Activated T-helper 1 cell treated with anti-CD3 and anti-CD28 coated beads, Interleukin-12 subunit alpha, Interleukin-12 subunit beta, Interleukin-2, Interleukin-4 antibody, amounts not matched to agents 30 ng/mL and 10 ng/mL and 1 ng/mL, durations not matched to agents 14 hours and 24 hours and 36 hours (primary cell): ENCODE measurements around the gene ZNFX1. TPM values are rescaled to one million over a fixed set of nuclear protein-coding genes. Genes with fewer than 3 reads are reported as not detected.

Experiments
- DNase-seq: peaks from one replicate; pipeline ENCODE4 v3.0.0; 2021; ENCODE audit warnings: low spot score
- H3K27ac Mint-ChIP-seq: one replicate; pipeline ENCODE4 v1.8.0; 2021; ENCODE audit warnings: mild to moderate bottlenecking, mixed read lengths
- H3K27me3 Mint-ChIP-seq: one replicate; pipeline ENCODE4 v1.8.0; 2022; ENCODE audit warnings: mild to moderate bottlenecking, moderate library complexity, mixed read lengths; ENCODE audit not compliant: insufficient read depth
- H3K36me3 Mint-ChIP-seq: one replicate; pipeline ENCODE4 v1.8.0; 2021; ENCODE audit warnings: low read depth, mixed read lengths
- H3K4me1 Mint-ChIP-seq: one replicate; pipeline ENCODE4 v1.8.0; 2021; ENCODE audit warnings: low read depth, mixed read lengths
- H3K4me3 Mint-ChIP-seq: one replicate; pipeline ENCODE4 v1.8.0; 2021; ENCODE audit warnings: mild to moderate bottlenecking, moderate library complexity, mixed read lengths
- H3K9me3 Mint-ChIP-seq: one replicate; pipeline ENCODE4 v1.8.0; 2021; ENCODE audit warnings: mixed read lengths
- intact Hi-C: fragments of 100-400 bp; cut with micrococcal nuclease; formaldehyde crosslinking; loops from one replicate; pipeline ENCODE4 v1.15.1; 2024
- total RNA-seq: library from RNA; stranded (reverse); gene quantifications from 2 replicates; pipeline ENCODE4 v1.2.3, GENCODE V29; 2022

ZNFX1 gene
- total RNA-seq, 1 donor from 2014 or later, result 68.9 TPM

GRCh38 chr20:49288250-49288751, 10.4 kb upstream of the ZNFX1 start:
- Mint-ChIP-seq H3K27me3 (no peaks in the 10 kb centered on the region), H3K9me3 (peaks cover 38% of the 10 kb centered on the region), H3K4me3 (no peak overlapping the region), H3K36me3 (peaks cover 87% of the 10 kb centered on the region), H3K27ac (peak overlapping the region; percentile 34), H3K4me1 (peaks cover 71% of the 10 kb centered on the region)
- intact Hi-C loops, result no loop called here
- DNase-seq, result no peak

GRCh38 chr20:49287555-49288249, 9.8 kb upstream of the ZNFX1 start:
- H3K4me1 Mint-ChIP-seq, result peaks cover 77% of the 10 kb centered on the region
- no peak for DNase-seq
- peaks cover 89% of the 10 kb centered on the region for H3K36me3 Mint-ChIP-seq
- H3K27me3 Mint-ChIP-seq, result no peaks in the 10 kb centered on the region
- H3K4me3 Mint-ChIP-seq, result peak overlapping the region; percentile 99
- H3K9me3 Mint-ChIP-seq, result peaks cover 43% of the 10 kb centered on the region
- peak overlapping the region; percentile 34 for H3K27ac Mint-ChIP-seq
- intact Hi-C loops, result no loop called here

GRCh38 chr20:49286689-49287551, 9.1 kb upstream of the ZNFX1 start:
- Mint-ChIP-seq H3K27ac (peak overlapping the region; percentile 34), H3K36me3 (peaks cover 91% of the 10 kb centered on the region), H3K27me3 (no peaks in the 10 kb centered on the region), H3K9me3 (peaks cover 49% of the 10 kb centered on the region), H3K4me1 (peaks cover 85% of the 10 kb centered on the region), H3K4me3 (peak overlapping the region; percentile 99)
- no peak for DNase-seq
- intact Hi-C loops, result no loop called here

- Mint-ChIP-seq H3K9me3 (peaks cover 57% of the 10 kb centered on the region), H3K4me1 (peaks cover 90% of the 10 kb centered on the region), H3K27ac (peak overlapping the region; percentile 16), H3K27me3 (no peaks in the 10 kb centered on the region), H3K36me3 (peaks cover 95% of the 10 kb centered on the region), H3K4me3 (peak overlapping the region; percentile 99)
- intact Hi-C loops, result no loop called here
- no peak for DNase-seq
Measured at GRCh38 chr20:49285813-49286494, 8.1 kb upstream of the ZNFX1 start.

GRCh38 chr20:49285233-49285668, 7.4 kb upstream of the ZNFX1 start:
- peak overlapping the region; percentile 99 for H3K4me3 Mint-ChIP-seq
- peaks cover 63% of the 10 kb centered on the region for H3K9me3 Mint-ChIP-seq
- peaks cover 92% of the 10 kb centered on the region for H3K4me1 Mint-ChIP-seq
- no peak for DNase-seq
- peak overlapping the region; percentile 16 for H3K27ac Mint-ChIP-seq
- intact Hi-C loops, result no loop called here
- no peaks in the 10 kb centered on the region for H3K27me3 Mint-ChIP-seq
- peaks cover 95% of the 10 kb centered on the region for H3K36me3 Mint-ChIP-seq

- no peak for DNase-seq
- intact Hi-C loops, result no loop called here
- Mint-ChIP-seq H3K9me3 (peaks cover 67% of the 10 kb centered on the region), H3K4me1 (peaks cover 96% of the 10 kb centered on the region), H3K36me3 (peaks cover 95% of the 10 kb centered on the region), H3K27me3 (no peaks in the 10 kb centered on the region), H3K27ac (no peak overlapping the region), H3K4me3 (peak overlapping the region; percentile 99)
Measured at GRCh38 chr20:49284818-49285217, 7.0 kb upstream of the ZNFX1 start.

GRCh38 chr20:49283703-49284625, 6.1 kb upstream of the ZNFX1 start:
- Mint-ChIP-seq H3K9me3 (peaks cover 68% of the 10 kb centered on the region), H3K27me3 (no peaks in the 10 kb centered on the region), H3K4me1 (peaks cover 94% of the 10 kb centered on the region), H3K36me3 (peaks cover 99% of the 10 kb centered on the region), H3K4me3 (peak overlapping the region; percentile 99), H3K27ac (peak overlapping the region; percentile 61)
- intact Hi-C loops, result no loop called here
- no peak for DNase-seq

GRCh38 chr20:49283176-49283702, 5.4 kb upstream of the ZNFX1 start:
- peaks cover 99% of the 10 kb centered on the region for H3K36me3 Mint-ChIP-seq
- H3K4me3 Mint-ChIP-seq, result peak overlapping the region; percentile 99
- intact Hi-C loops, result no loop called here
- no peak for DNase-seq
- peaks cover 86% of the 10 kb centered on the region for H3K4me1 Mint-ChIP-seq
- H3K27ac Mint-ChIP-seq, result peak overlapping the region; percentile 61
- H3K9me3 Mint-ChIP-seq, result peaks cover 68% of the 10 kb centered on the region
- H3K27me3 Mint-ChIP-seq, result no peaks in the 10 kb centered on the region

- Mint-ChIP-seq H3K4me1 (peaks cover 81% of the 10 kb centered on the region), H3K27ac (peak overlapping the region; percentile 61), H3K4me3 (peak overlapping the region; percentile 99), H3K27me3 (no peaks in the 10 kb centered on the region), H3K9me3 (peaks cover 68% of the 10 kb centered on the region), H3K36me3 (peaks cover 94% of the 10 kb centered on the region)
- intact Hi-C loops, result no loop called here
- DNase-seq, result no peak
Measured at GRCh38 chr20:49282584-49283171, 4.8 kb upstream of the ZNFX1 start.

- peaks cover 77% of the 10 kb centered on the region for H3K4me1 Mint-ChIP-seq
- H3K4me3 Mint-ChIP-seq, result peak overlapping the region; percentile 99
- peak overlapping the region; percentile 50 for H3K27ac Mint-ChIP-seq
- no peak for DNase-seq
- H3K9me3 Mint-ChIP-seq, result peaks cover 62% of the 10 kb centered on the region
- H3K36me3 Mint-ChIP-seq, result peaks cover 88% of the 10 kb centered on the region
- no peaks in the 10 kb centered on the region for H3K27me3 Mint-ChIP-seq
- intact Hi-C loops, result no loop called here
Measured at GRCh38 chr20:49281913-49282467, 4.1 kb upstream of the ZNFX1 start.
